HUES48 (cell line): ENCODE measurements around the gene CBARP.
A peak's percentile ranks its signal among the peaks of the same experiment; 100 is the strongest.
"Not testable (repeated sequence)": the region's sequence is repeated elsewhere in the genome, so short reads cannot be mapped to it uniquely, and the experiment has no call there.

Source experiments
- H3K27ac ChIP-seq: one replicate; pipeline ENCODE4 v1.7.0; 2013; ENCODE audit warnings: low read depth, low read length, inconsistent platforms
- H3K27me3 ChIP-seq: 2 replicates; pipeline ENCODE4 v1.6.1; 2013; ENCODE audit warnings: mild to moderate bottlenecking, low read length; ENCODE audit not compliant: control insufficient read depth, insufficient read depth
- H3K36me3 ChIP-seq: 2 replicates; pipeline ENCODE4 v1.6.1; 2013; ENCODE audit warnings: low read length; ENCODE audit not compliant: control insufficient read depth, insufficient read depth
- H3K4me1 ChIP-seq: 2 replicates; pipeline ENCODE4 v1.6.1; 2013; ENCODE audit warnings: mild to moderate bottlenecking, low read length; ENCODE audit not compliant: control insufficient read depth, insufficient read depth
- H3K4me3 ChIP-seq: 2 replicates; pipeline ENCODE4 v1.5.1; 2013; ENCODE audit warnings: mild to moderate bottlenecking, low read depth, low read length
- H3K9ac ChIP-seq: 2 replicates; pipeline ENCODE4 v1.6.1; 2013; ENCODE audit warnings: mild to moderate bottlenecking, low read depth, low read length, moderate library complexity
- H3K9me3 ChIP-seq: 2 replicates; pipeline ENCODE4 v1.6.1; 2013; ENCODE audit warnings: low read length; ENCODE audit not compliant: control insufficient read depth, insufficient read depth

CBARP gene

DNA sequence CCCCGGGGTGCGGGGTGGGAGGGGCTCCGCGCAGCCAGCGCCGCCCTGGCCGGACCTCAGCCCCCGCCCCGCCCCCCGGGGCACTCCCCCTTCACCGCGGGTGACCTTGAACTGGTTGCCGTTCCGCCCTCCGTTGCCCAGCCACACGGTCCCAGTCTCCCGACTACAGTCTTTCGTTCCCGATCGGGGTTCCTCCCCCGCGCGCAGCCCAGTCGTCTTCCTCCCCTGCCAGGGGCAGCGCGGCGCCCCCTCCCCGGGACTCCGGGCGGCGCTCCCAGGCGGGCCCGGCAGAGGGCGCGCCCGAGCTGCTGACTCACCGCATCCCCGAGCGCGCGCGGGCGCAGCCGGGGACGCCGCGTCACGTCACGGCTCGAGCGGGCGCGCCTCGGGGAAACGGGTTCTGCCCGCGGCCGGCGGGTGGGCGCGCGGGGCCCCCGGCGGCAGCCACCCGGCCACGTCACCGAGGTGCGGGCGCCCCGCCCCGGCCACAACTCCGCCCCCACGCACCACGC lies 11.0 kb upstream of the CBARP start:
- H3K4me1 ChIP-seq, result no peaks in the 10 kb centered on the region
- peak overlapping the region; percentile 99 for H3K27ac ChIP-seq
- H3K9me3 ChIP-seq, result no peaks in the 10 kb centered on the region
- H3K4me3 ChIP-seq, result peak overlapping the region; percentile 92
- H3K36me3 ChIP-seq, result peaks cover 16% of the 10 kb centered on the region
- H3K27me3 ChIP-seq, result no peaks in the 10 kb centered on the region
- H3K9ac ChIP-seq, result peak overlapping the region; percentile 94

DNA sequence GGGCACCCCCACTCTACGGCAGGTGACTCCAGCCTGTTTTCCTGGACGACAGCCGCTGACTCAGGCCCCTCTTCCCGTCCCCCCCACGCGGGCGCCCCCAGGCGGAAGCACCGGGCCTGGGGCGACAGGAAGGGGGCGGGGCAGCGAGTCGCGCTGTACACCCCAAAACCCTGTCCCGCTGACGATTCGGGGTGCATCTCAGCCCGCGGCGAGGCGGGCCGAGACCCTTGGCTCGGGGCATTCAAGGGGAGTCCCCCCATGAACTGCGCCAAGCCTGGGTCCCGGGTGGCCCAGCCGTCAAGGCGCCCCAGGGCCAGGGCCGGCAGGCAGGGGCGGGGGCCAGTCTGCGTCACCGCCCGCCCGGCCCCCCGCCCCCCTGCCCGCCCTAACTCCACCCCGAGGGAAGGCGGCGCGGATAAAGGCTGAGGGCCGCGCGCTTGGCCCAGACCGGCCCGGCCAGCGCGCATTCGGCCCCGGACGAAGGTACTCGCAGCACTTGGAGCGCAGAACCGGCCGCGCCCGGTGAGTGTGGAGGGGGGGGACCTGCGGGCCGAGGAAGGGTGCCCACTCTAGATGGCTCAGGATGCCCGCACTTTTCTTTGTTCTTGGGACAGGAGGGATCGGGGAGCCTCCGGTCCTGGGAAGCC lies 10.5 kb upstream of the CBARP start, which contains the start of gene MIDN:
MIDN (plus strand) TSS at position 445 of the 647 bp plus-strand sequence. CDS start 1,714 bp downstream, outside the sequence.
- no peaks in the 10 kb centered on the region for H3K27me3 ChIP-seq
- no peaks in the 10 kb centered on the region for H3K4me1 ChIP-seq
- H3K36me3 ChIP-seq, result peaks cover 10% of the 10 kb centered on the region
- H3K27ac ChIP-seq, result peak within 1 kb of the TSS; percentile 99
- no peaks in the 10 kb centered on the region for H3K9me3 ChIP-seq
- H3K9ac ChIP-seq, result peak within 1 kb of the TSS; percentile 94
- H3K4me3 ChIP-seq, result peak within 1 kb of the TSS; percentile 92

DNA sequence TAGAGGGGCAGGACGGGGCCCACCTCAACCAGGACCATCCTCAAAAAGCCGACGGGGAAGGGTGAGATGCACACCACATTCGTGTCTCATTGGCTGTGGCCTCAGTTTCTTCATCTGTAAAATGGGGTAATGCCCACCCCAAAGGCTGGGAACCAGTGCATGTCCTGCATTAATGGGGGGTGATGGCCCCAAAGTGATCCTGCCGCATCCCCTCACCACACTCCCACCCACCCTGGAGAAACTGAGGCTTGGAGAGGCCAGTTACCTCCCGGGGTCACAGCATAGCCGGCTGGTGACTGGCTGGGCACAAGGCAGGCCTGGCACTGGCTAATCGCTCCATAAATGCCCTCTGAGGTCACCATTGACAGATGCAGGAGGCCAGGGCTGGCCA lies 9.9 kb upstream of the CBARP start:
- Histone ChIP-seq H3K36me3 (peaks cover 9% of the 10 kb centered on the region), H3K4me3 (peak overlapping the region; percentile 92; the same call in 1 of the 2 replicates), H3K9me3 (no peaks in the 10 kb centered on the region), H3K4me1 (no peaks in the 10 kb centered on the region), H3K27me3 (no peaks in the 10 kb centered on the region), H3K27ac (peak overlapping the region; percentile 99), H3K9ac (no peak overlapping the region)

DNA sequence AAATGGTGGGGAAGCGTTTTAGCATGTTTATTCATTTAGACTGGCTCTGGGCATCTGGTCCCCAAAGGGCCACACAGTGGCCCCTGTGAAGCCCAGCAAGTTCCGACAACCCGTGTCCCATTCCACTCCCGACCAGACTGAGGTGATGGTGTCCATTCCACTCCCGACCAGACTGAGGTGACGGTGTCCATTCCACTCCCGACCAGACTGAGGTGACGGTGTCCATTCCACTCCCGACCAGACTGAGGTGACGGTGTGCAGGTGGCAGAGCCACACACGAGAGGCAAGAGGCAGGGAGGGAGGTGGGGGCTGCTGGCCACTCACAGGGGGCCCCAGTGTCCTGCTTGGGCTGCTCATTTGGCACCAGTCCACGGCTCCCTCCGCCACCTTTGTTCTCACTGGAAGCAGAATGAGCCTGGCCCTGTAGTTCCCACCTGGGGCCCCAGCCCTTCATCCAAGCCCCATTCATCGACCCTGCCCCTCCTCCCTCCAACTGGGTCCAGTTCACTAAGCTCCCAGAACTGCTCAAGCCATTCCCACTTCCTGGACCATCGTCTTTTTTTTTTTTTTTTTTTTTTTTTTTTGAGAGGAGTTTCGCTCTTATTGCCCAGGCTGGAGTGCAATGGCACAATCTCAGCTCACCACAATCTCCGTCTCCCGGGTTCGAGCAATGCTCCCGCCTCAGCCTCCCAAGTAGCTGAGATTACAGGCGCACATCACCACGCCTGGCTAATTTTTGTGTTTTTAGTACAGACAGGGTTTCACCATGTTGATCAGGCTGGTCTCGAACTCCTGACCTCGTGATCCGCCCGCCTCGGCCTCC lies 8.7 kb upstream of the CBARP start:
- H3K4me1 ChIP-seq, H3K27ac ChIP-seq, H3K36me3 ChIP-seq, H3K4me3 ChIP-seq, H3K9ac ChIP-seq, H3K27me3 ChIP-seq, H3K9me3 ChIP-seq: not testable (repeated sequence)

GRCh38 chr19:1245494-1246264 lies 7.9 kb upstream of the CBARP start:
- no peaks in the 10 kb centered on the region for H3K4me1 ChIP-seq
- H3K36me3 ChIP-seq, result no peaks in the 10 kb centered on the region
- H3K27ac ChIP-seq, result no peak overlapping the region

GRCh38 chr19:1244693-1245451 lies 7.1 kb upstream of the CBARP start:
- Histone ChIP-seq H3K4me3 (no peak overlapping the region), H3K9ac (no peak overlapping the region), H3K27ac (peak overlapping the region; percentile 58), H3K9me3 (no peaks in the 10 kb centered on the region), H3K4me1 (0 out of 2 replicates have a peak, but pooled peaks cover under 1% of the 10 kb centered on the region), H3K36me3 (no peaks in the 10 kb centered on the region), H3K27me3 (no peaks in the 10 kb centered on the region)

More at GRCh38 chr19:1245494-1246264, 7.9 kb upstream of the CBARP start:
- no peaks in the 10 kb centered on the region for H3K9me3 ChIP-seq
- no peaks in the 10 kb centered on the region for H3K27me3 ChIP-seq
- no peak overlapping the region for H3K4me3 ChIP-seq
- no peak overlapping the region for H3K9ac ChIP-seq

- Histone ChIP-seq H3K36me3 (no peaks in the 10 kb centered on the region), H3K4me1 (0 out of 2 replicates have a peak, but pooled peaks cover 2% of the 10 kb centered on the region), H3K27me3 (no peaks in the 10 kb centered on the region), H3K9me3 (no peaks in the 10 kb centered on the region), H3K27ac (peak overlapping the region; percentile 58), H3K9ac (no peak overlapping the region), H3K4me3 (no peak overlapping the region)
Observed at GRCh38 chr19:1243768-1244692, 6.2 kb upstream of the CBARP start.

GRCh38 chr19:1241417-1242095 lies 3.8 kb upstream of the CBARP start, which contains the start of gene ATP5F1D:
ATP5F1D (plus strand) TSS chr19:1241751; CDS start chr19:1241851, 100 bp downstream.
- Histone ChIP-seq H3K4me1 (0 out of 2 replicates have a peak, but pooled peaks cover 2% of the 10 kb centered on the region), H3K36me3 (no peaks in the 10 kb centered on the region), H3K9me3 (no peaks in the 10 kb centered on the region), H3K9ac (peak within 1 kb of the TSS; percentile 17; the same call in 1 of the 2 replicates), H3K27ac (peak within 1 kb of the TSS; percentile 31), H3K4me3 (peak within 1 kb of the TSS; percentile 69), H3K27me3 (no peaks in the 10 kb centered on the region)

DNA sequence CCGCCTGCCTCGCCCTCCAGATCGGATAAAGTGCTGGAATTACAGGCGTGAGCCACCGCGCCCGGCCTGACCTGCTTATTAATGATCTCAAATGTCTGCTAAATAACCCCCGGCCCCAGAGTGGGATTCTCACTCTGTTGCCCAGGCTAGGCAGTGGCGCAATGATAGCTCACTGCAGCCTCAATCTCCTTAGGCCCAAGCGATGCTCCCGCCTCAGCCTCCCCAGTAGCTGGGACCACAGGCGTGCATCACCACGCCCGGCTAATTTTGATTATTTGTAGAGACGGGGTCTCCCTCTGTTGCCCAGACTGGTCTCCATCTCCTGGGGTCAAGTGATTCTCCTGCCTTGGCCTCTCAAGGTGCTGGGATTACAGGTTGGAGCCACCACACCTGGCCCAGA lies 3.1 kb upstream of the CBARP start:
- H3K36me3 ChIP-seq, result peaks cover 1% of the 10 kb centered on the region; the same call in 1 of the 2 replicates
- H3K9me3 ChIP-seq, result no peaks in the 10 kb centered on the region
- H3K4me3 ChIP-seq, result no peak overlapping the region
- 0 out of 2 replicates have a peak, but pooled peaks cover 5% of the 10 kb centered on the region for H3K4me1 ChIP-seq
- H3K27me3 ChIP-seq, result no peaks in the 10 kb centered on the region
- no peak overlapping the region for H3K9ac ChIP-seq
- no peak overlapping the region for H3K27ac ChIP-seq
